HG02642 (cell line): ENCODE measurements around the gene NOTCH1.
"Not testable (repeated sequence)": the region's sequence is repeated elsewhere in the genome, so short reads cannot be mapped to it uniquely, and the experiment has no call there.

ENCODE experiments used
- ATAC-seq: cut with Tn5 transposase; IDR thresholded peaks from one replicate; pipeline ENCODE4 v1.9.1; 2021; ENCODE audit warnings: mild to moderate bottlenecking; ENCODE audit not compliant: unreplicated experiment, poor library complexity

The NOTCH1 gene

DNA sequence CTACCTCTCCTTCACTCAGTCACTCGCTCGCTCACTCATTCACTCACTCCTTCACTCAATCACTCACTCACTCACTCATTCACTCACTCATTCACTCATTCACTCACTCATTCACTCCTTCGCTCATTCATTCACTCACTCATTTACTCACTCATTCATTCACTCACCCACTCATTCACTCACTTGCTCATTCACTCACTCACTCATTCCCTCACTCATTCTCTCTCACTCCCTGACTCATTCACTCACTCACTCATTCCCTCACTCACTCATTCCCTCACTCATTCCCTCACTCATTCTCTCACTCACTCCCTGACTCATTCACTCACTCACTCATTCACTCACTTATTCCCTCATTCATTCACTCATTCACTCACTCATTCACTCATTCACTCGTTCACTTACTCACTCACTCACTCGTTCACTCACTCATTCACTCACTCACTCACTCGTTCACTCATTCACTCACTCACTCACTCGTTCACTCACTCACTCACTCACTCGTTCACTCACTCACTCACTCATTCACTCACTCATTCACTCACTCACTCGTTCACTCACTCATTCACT, 33.9 kb upstream of the NOTCH1 start:
- not testable (repeated sequence) for ATAC-seq

DNA sequence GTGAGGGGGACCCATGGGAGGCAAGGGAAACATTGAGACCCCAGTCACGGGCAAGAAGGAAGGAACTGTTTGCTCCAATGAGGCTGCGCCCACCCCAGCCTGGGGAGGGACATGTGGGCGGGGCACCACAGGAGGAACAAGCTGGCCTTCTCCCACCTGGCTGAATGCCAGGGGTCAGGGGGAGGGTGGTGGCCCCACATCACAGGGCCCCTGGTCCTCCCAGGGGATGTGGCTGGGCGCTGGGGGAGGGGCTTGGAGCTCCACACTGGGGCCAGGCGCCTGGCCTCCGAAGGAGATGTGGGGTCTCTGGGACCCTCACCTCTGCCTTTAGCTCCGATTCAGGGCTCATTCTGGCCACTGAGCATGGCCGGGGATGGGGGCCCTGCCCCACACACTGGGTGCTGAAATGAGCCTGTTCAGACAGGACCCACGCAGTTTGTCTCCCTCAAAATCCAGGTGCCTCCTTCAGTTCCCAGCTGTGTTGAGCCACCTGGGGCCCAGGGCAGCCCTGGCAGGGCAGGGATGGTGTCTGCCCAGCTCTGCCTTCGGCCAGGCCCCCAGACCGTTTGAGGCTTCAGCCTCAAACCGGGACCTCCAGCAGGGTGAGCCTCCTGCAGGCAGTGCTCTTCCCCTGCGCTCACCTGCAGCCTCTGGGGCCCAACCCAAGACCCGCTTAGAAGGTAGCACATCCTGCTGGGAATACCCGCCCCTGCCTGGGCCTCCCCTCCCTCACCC, 33.2 kb upstream of the NOTCH1 start:
- no peak for ATAC-seq

- no peak for ATAC-seq
Measured at GRCh38 chr9:136578626-136578914, 32.7 kb upstream of the NOTCH1 start.

- ATAC-seq, result no peak
Measured at GRCh38 chr9:136577941-136578625, 32.2 kb upstream of the NOTCH1 start.

GRCh38 chr9:136576269-136576626, 30.4 kb upstream of the NOTCH1 start:
- no peak for ATAC-seq

DNA sequence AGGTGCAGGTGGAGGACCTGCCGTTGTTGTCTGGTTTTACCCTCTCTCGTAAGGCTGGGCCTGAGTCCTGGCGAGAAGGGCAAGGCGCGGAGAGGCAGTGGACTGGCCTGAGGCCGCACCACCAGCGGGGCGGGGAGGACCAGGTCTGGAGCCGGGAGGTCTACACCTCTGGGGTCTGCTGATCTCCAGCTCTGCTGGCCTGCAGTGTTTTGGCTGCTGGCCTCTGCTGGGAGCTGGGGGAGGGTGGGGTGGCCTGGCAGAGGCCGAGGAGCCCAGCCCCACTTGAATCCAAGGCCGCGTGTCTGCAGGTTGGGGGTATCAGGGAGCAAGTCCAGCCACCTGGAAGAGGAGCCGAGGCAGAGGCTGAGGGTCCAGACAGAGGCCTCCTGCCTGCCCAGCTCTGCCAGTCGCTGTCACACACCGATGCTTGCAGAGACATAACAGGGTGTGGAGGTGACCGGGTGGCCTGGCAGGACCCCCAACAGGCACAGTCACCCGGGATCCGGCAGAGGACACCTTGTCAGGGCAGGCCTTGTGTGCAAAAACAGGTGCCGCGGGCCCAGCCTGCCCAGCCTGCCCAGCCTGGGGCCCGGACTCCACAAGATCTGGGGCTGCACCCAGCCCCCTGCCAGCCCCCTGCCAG, 29.9 kb upstream of the NOTCH1 start:
- no peak for ATAC-seq

GRCh38 chr9:136574606-136575005, 28.8 kb upstream of the NOTCH1 start:
- ATAC-seq, result not testable (repeated sequence)

DNA sequence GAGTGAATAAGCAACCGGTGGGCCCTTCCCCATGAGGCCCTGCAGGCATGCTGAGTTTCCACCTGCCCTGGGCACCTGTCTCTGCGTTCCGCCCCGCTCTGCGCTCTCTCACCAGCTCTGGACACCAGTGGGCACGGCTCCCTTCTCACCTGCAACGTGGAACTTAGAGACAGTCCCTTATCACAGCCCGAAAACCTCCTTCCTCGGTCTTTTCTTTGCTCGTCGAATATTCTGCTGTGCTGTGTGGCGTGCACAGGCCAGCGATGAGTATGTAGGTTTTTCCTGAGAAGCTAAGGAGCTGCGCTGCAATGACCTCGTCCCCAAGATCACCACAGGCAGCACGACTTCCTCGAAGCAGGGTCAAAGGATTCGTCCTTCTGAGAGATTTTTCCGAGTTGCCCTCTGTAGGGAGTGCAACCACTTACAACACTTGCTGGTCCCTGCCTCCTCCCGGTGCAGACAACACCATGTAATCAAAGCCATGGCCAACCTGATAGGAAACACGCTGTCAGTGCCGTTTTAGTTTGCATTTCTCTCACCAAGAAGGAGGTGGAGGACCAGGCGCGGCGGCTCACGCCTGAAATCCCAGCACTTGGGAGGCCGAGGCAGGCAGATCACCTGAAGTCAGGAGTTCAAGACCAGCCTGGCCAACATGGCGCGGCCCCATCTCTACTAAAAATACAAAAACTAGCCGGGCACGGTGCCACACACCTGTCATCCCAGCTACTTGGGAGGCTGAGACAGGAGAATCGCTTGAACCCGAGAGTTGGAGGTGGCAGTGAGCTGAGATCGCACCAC, 27.2 kb upstream of the NOTCH1 start:
- no peak for ATAC-seq

DNA sequence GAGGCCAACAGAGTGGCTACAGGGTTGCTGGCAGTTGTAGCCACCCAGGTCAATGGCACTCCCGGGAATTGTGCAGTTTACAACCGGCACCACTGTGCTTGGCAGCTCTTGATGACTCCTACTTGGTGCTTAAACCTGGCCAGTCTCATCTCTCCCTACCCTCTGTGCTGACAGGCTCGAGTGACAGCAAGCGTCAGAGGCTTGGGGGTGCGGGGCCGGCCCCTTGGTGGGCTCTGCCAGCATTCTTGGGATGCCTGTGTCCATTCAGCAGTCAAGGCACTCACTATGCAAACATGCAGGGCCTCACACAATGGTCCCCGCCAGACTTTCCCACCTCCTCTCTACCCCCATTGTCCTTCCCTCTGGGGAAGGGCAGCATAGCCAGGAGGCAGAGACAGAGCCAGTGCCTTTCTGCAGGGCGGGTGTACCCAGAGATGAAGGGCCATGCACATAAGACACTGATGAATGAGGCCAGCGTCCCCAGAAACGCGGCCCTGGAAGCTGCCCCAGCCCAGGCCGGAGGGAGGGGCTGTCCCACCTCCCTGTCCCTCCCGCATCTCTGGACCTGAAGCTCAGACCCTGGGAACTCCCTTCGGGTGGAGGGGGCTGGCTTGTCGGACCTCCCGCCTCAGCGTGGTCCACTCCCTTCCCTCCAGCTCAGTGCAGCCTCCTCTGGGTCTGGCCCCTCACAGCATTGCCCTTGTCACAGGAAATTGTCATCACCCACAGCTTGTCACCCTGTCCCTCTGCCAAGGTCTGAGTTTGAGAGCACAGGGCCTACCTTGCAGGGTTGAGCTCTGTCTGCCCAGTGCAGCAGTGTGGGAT, 26.4 kb upstream of the NOTCH1 start:
- ATAC-seq, result no peak

- ATAC-seq, result no peak
Measured at GRCh38 chr9:136571531-136571930, 25.7 kb upstream of the NOTCH1 start.

DNA sequence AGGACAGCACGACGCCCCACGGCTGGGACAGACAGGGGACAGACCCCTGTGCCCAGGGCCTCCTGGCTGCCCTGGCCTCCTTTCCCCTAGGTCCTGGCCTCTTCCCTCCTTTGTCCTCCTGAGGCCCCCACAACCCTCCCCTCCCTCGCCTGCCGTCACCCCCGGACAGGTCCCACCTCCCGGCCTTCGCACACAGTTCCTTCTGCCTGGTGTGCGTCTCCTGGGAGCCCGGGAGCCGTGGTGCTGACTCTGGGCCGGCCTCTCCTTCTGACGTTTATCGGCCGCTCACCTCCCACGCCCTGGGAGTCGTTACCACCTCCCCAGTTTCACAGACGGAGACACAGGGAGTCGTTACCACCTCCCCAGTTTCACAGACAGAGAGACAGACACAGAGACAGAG, 25.1 kb upstream of the NOTCH1 start:
- ATAC-seq, result no peak

DNA sequence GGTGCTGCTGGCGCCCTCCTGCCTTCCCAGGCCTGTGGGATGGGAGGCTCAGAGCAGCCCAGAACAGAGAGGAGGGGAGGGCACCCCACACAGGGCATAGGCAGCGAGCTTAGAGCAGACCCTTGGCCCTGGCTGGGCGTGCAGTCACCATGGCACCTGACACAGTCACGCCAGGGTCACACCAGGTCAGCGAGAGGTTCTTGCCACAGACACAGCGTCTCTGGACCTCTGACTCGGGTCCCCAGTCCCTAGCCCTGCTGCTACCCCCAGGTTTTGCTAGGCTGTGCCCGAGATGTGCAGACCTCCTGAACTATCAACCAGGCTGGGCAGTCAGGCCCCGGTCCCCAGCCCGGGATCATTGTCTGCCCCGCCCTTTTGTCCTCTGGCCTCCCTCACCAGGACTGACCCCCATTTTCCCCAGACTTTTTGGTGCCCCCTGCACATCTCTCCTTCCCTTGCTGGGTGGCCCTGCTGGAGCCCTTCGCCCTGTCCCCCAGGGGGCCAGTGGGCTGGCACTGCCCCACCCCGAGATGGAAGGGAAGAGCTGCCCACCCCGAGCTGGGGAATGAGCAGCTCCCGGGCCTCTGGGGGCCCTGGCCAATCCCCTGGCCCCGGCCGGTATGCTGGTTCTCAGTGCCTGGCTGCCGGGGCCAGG, 24.5 kb upstream of the NOTCH1 start:
- no peak for ATAC-seq

DNA sequence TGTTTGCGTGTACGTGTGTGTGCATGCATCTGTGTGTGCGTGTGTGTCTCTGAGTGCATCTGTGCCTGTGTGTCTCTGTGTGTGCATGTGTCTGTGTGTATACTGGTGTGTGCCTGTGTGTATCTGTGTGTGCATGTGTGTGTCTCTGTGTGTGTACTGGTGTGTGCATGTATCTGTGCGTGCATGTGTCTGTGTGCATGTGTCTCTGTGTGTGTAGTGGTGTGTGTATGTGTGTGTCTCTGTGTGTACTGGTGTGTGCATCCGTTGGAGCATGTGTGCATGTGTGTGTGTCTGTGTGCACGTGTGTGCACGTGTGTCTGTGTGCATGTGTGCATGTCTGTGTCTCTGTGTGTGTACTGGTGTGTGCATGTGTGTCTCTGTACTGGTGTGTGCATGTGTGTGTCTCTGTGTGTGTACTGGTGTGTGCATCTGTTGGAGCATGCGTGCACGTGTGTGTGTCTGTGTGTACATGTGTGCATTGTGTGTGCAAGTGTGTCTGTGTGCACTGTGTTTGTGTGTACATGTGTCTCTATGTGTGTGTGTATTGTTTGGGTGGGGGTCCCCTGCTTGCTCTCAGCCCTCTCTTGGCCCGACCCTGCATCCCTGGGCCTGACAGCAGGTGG, 23.8 kb upstream of the NOTCH1 start:
- ATAC-seq, result no peak

DNA sequence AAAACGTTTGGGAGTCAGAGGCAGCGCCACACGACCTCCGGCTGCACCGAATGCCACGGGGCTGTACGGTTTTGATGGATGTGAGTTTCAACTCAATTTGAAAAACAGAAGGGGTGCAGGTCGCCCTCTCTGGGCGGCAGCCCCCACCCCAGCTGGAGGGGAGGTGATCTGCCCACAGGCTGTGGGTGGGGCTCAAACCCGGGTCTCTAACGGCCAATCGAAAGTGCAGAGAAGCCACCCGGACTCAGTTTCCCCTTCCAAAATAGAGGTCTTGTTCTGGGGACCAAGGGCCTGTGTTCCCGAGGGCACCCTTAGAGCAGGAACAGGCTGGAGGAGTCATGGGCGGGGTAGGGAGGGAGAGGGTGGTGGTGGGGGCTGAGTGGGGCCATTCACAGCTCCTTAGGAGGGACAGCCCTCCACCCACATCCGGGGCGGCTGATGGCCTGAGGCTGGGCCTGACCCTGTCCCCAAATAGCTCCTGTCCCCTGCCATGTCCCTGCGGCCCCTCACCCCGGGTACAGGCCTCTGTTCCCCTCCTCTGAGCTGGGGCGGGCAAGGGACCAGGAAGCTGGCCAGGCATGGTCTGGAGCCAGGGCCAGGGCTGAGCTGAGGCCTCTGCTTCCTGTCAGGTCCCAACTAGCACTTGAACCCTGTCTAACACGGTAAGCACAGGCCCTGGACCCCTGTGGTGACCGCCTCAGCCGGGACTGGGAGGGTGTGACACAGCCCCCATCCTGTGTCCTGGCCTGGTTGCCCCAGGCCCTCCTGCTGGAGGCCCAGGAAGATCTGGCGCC, 22.6 kb upstream of the NOTCH1 start:
- ATAC-seq, result no peak

DNA sequence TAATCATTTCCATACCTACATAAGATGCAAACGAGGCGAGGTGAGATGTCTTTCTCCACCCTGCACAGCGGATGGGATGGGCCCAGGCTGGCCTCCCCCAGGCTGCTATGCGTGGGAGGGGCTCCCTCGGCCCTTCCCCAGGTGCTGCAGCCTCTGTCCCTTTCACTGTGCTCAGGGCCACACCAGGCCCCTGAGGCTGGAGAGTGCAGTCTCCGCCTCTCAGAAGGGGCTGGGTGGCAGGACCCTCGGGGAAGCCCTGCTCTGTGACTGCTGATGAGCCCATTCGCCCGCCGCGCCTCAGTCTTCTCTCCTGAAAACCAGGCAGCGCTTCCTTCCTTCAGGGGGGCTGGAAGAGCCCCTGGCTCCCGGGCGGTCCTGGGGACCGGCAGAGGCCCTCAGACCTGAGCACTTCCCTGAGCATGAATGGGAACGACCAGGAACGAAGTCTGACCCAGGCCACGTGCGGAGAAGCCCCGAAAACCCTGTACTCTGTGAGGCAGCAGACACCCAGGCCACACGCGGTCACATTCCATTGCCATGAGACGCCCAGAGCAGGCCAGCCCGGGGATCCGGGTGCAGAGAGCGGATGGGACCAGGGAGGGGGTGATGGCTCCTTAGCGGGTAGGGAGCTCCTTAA, 21.9 kb upstream of the NOTCH1 start:
- no peak for ATAC-seq

DNA sequence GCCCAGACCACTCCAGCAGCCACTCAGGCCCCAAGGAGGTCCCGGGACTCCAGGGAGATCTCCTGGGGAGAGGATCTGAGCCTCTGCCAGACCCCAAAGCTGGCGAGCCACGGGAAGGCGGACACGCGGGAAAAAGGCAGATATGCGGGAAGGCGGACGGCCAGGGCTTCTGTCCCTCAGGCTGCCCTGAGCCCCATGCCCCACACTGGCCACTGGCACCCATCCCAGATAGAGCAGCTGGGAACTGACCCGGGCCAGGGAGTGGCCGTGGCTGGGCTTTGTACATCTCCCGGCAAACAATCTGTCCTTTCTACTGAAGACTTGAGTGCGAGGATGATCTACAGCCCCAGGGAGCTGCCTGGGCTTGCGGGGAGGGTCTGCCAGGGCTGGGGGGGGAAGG, 21.1 kb upstream of the NOTCH1 start:
- ATAC-seq, result no peak

DNA sequence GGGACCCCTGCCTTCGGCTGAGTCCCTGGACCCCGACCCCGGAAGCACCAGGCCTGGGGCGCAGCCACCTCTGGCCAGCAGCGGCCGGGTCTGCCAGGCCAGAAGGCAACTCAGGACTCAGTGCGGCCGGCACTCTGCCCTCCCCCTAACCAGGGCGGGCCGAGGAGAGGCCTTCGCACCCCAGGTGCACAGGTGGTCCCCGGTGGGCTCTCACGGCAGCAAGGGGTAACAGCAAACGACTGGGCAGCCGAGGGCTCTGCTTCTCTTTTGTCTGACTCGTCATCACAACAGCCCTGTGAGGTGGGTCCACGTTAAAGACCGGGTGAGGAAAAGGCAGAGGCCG, 20.7 kb upstream of the NOTCH1 start:
- no peak for ATAC-seq
